K562 (cell line): Measurements from ENCODE around the gene RNF222. TPM values are rescaled to one million over a fixed set of nuclear protein-coding genes. Genes with fewer than 3 reads are reported as not detected.

ENCODE experiments used
- ATAC-seq: fragments of 200-7000 bp; cut with Tn5 transposase; 3 replicates; pipeline ENCODE4 v1.9.1; 2020; ENCODE audit warnings: moderate library complexity
- BruUV-seq: library from RNA; stranded (reverse); fragments of 400-500 nt; replicated peaks from 2 replicates; lab custom pipeline; 2021; lab: Mats Ljungman, UMichigan
- CTCF ChIA-PET: fragments of 300-600 bp; formaldehyde crosslinking; extraction: SDS; loops from one replicate; lab custom pipeline; 2021; ENCODE audit warnings: low intra/inter-chr PET ratio; lab: Yijun Ruan, JAX
- POLR2A ChIA-PET: fragments of 300-600, 350-650 bp; sonication (Branson Sonifier 250); formaldehyde crosslinking; extraction: SDS; loops from one replicate; lab custom pipeline; 2021; ENCODE audit warnings: antibody characterized with exemption, inconsistent platforms; lab: Yijun Ruan, JAX
- DNase-seq, 4 experiments: peaks; one replicate each; pipeline versions ENCODE4 v3.0.0 to v3.0.0-alpha.2; 2011 to 2018; ENCODE audit warnings: low spot score in 3 of 4, mixed read lengths in 3 of 4; ENCODE audit errors: extremely low read depth in 1 of 4
- FAIRE-seq: peaks from 2 replicates; lab custom pipeline; 2011; peaks lifted over from hg19 to GRCh38; lab: Jason Lieb, UNC
- H2AFZ ChIP-seq: 2 replicates; pipeline ENCODE4 v1.6.0; 2011; ENCODE audit warnings: low read depth, low read length, control low read depth, inconsistent platforms
- H3K27ac ChIP-seq: fragments of 200-600 bp; 3 replicates; pipeline ENCODE4 v1.8.0; 2011; ENCODE audit warnings: low read depth, mild to moderate bottlenecking, control low read depth, inconsistent platforms, low read length, moderate library complexity, mixed read lengths; ENCODE audit errors: extremely low read depth
- H3K27me3 ChIP-seq, 2 experiments: fragments of 300-600 bp in 1 of 2; 2 replicates in 1 of 2; 3 replicates in 1 of 2; pipeline versions ENCODE4 v1.6.0 to v1.8.0; 2011; ENCODE audit warnings: inconsistent platforms in 2 of 2, low read length in 2 of 2, mild to moderate bottlenecking in 1 of 2, mixed read lengths in 1 of 2, moderate library complexity in 1 of 2; ENCODE audit not compliant: control insufficient read depth in 2 of 2, insufficient read depth in 2 of 2
- H3K36me3 ChIP-seq: fragments of 300-600 bp; 3 replicates; pipeline ENCODE4 v1.8.0; 2011; ENCODE audit warnings: mild to moderate bottlenecking, low read length, inconsistent platforms; ENCODE audit not compliant: control insufficient read depth, insufficient read depth
- H3K4me1 ChIP-seq, 2 experiments: fragments of 200-600 bp in 1 of 2; replicated peaks in 1 of 2; 2 replicates in 1 of 2; 3 replicates in 1 of 2; pipeline versions ENCODE4 v1.5.1 to v1.8.0; 2011; ENCODE audit warnings: inconsistent platforms in 2 of 2, low read length in 2 of 2, mild to moderate bottlenecking in 1 of 2, mixed read lengths in 1 of 2, moderate library complexity in 1 of 2; ENCODE audit not compliant: control insufficient read depth in 2 of 2, insufficient read depth in 2 of 2
- H3K4me2 ChIP-seq: 2 replicates; pipeline ENCODE4 v1.6.1; 2011; ENCODE audit warnings: low read length, control low read depth, inconsistent platforms, mixed read lengths; ENCODE audit not compliant: insufficient read depth
- H3K4me3 ChIP-seq: fragments of 200-600 bp; sonication (generic), shearing (Covaris generic); 2 replicates; pipeline ENCODE4 v1.5.1; 2016; ENCODE audit warnings: control low read depth, inconsistent platforms
- H3K79me2 ChIP-seq: fragments of 200-600 bp; 3 replicates; pipeline ENCODE4 v1.8.0; 2011; ENCODE audit warnings: low read length, inconsistent platforms; ENCODE audit not compliant: control insufficient read depth, insufficient read depth
- H3K9ac ChIP-seq, 2 experiments: 2 replicates each; pipeline versions ENCODE4 v1.6.0 to v1.6.1; 2011; ENCODE audit warnings: low read depth in 2 of 2, low read length in 2 of 2, control low read depth in 1 of 2, inconsistent platforms in 1 of 2, mild to moderate bottlenecking in 1 of 2, mixed read lengths in 1 of 2; ENCODE audit not compliant: insufficient read depth in 1 of 2
- H3K9me1 ChIP-seq: one replicate; pipeline ENCODE4 v1.6.0; 2011; ENCODE audit warnings: inconsistent platforms, mild to moderate bottlenecking, low read length, moderate library complexity; ENCODE audit not compliant: control insufficient read depth, insufficient read depth
- H3K9me3 ChIP-seq: replicated peaks from 2 replicates; pipeline ENCODE4 v1.5.1; 2011; ENCODE audit warnings: low read depth, low read length, inconsistent platforms; ENCODE audit not compliant: control insufficient read depth, insufficient read depth
- H4K20me1 ChIP-seq: replicated peaks from 2 replicates; pipeline ENCODE4 v1.6.1; 2011; ENCODE audit warnings: low read length, inconsistent platforms, mixed read lengths; ENCODE audit not compliant: control insufficient read depth, insufficient read depth
- CHD4 ChIP-seq: fragments of 200-600 bp; sonication (generic); IDR thresholded peaks from 3 replicates; pipeline ENCODE4 v1.6.1; 2012; ENCODE audit warnings: low read depth, mild to moderate bottlenecking, mixed read lengths, low read length, inconsistent platforms; ENCODE audit not compliant: insufficient read depth, insufficient replicate concordance, poor library complexity, severe bottlenecking
- WGBS: fragments of 100-300 bp; shearing (Covaris generic); methylation state at CpG from one replicate; pipeline ENCODE4 v1.1.6; 2016; ENCODE audit warnings: low coverage, mixed read lengths; ENCODE audit not compliant: insufficient coverage; ENCODE audit errors: missing lambda C conversion rate; 5-methylcytosine and 5-hydroxymethylcytosine counted together
- in situ Hi-C: fragments of 300-500 bp; cut with MboI; formaldehyde crosslinking; loops from 4 replicates; pipeline ENCODE4 v1.15.0; 2018; ENCODE audit warnings: inconsistent platforms, mixed read lengths
- intact Hi-C: fragments of 100-400 bp; cut with micrococcal nuclease; formaldehyde crosslinking; loops from 2 replicates; pipeline ENCODE4 v1.14.2; 2022
- polyA plus RNA-seq, 8 experiments: library from polyadenylated mRNA; depleted of rRNA in 4 of 8; stranded (reverse) in 5 of 8; unstranded in 3 of 8; fragments of >200 nt; fragmentation: Nextera tagmentation in 2 of 8; fragmentation: Illumina TruSeq in 1 of 8; extraction: Ambion mirVana in 2 of 8; extraction: Trizol in 1 of 8; gene quantifications; 2 replicates each; pipeline versions ENCODE4 v1.2.1 to v1.2.3, GENCODE V29; 2011 to 2014; ENCODE audit warnings: inconsistent platforms in 1 of 8, missing spikeins in 1 of 8
- total RNA-seq, 7 experiments: library from RNA; depleted of rRNA in 6 of 7; stranded (reverse); fragments of >200 nt in 6 of 7; fragmentation: Illumina TruSeq in 2 of 7; extraction: Trizol in 2 of 7; gene quantifications; 2 replicates each; pipeline versions ENCODE4 v1.2.1 to v1.2.3, GENCODE V29; 2011 to 2021; ENCODE audit warnings: low replicate concordance in 1 of 7
- TF ChIP-seq, protein P1 (sequence below): fragments of 450-650 bp; formaldehyde crosslinking; IDR thresholded peaks from 2 replicates; pipeline ENCODE4 v1.4.0; 2020; ENCODE audit warnings: mild to moderate bottlenecking, mixed read lengths
- TF ChIP-seq, protein P2 (sequence below): fragments of 250-450 bp; sonication (Bioruptor Pico); IDR thresholded peaks from 2 replicates; pipeline ENCODE4 v1.4.0; 2020; ENCODE audit warnings: mild to moderate bottlenecking
- TF ChIP-seq, protein P3 (sequence below): fragments of 450-650 bp; formaldehyde crosslinking; IDR thresholded peaks from 2 replicates; pipeline ENCODE4 v1.4.0; 2022; ENCODE audit warnings: missing genetic modification characterization
- TF ChIP-seq, protein P4 (sequence below): fragments of 250-450 bp; sonication (Bioruptor Pico); IDR thresholded peaks from 2 replicates; pipeline ENCODE4 v1.8.0; 2022; ENCODE audit warnings: inconsistent platforms

Gene RNF222
- total and polyA plus RNA-seq, 9 of the 15 experiments (the other 6 are each of a cell fraction or from before 2014, with no cell fraction given): not detected

DNA sequence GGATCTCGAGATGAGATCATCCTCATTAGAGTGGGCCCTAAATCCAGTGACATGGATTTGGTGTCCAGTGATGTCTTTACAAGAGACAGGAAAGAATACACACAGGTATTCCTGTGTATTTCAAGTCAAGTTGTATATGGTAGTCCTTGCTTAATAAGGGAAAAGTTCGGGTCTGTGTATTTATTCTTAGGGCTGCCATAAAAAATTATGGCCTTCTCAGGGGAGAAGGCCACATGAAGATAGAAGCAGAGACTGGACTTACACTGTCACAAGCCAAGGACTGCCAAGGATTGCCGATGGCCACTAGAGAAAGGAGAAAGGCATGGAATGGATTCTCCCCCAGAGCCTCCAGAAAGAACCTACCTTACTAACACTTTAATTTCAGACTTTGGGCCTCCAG, 29.4 kb downstream of the RNF222 start:
- H3K9ac ChIP-seq: no peak overlapping the region
- WGBS: 31% methylated on average over 2 of the region's 3 CpGs
- in situ Hi-C loops: no loop called here
- CTCF ChIA-PET: no interaction called here
- intact Hi-C loops: no loop called here
- DNase-seq (no peak), ATAC-seq (no peak), FAIRE-seq (no peak)
- H3K4me2 ChIP-seq: no peak overlapping the region
- H3K36me3 ChIP-seq: no peaks in the 10 kb centered on the region
- H4K20me1 ChIP-seq: no peaks in the 10 kb centered on the region
- no TSS peak for BruUV-seq
- TF ChIP-seq, protein P1, sequence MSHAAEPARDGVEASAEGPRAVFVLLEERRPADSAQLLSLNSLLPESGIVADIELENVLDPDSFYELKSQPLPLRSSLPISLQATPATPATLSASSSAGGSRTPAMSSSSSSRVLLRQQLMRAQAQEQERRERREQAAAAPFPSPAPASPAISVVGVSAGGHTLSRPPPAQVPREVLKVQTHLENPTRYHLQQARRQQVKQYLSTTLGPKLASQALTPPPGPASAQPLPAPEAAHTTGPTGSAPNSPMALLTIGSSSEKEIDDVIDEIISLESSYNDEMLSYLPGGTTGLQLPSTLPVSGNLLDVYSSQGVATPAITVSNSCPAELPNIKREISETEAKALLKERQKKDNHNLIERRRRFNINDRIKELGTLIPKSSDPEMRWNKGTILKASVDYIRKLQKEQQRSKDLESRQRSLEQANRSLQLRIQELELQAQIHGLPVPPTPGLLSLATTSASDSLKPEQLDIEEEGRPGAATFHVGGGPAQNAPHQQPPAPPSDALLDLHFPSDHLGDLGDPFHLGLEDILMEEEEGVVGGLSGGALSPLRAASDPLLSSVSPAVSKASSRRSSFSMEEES (CRISPR knock-in tag): no peak
- TF ChIP-seq, protein P2, sequence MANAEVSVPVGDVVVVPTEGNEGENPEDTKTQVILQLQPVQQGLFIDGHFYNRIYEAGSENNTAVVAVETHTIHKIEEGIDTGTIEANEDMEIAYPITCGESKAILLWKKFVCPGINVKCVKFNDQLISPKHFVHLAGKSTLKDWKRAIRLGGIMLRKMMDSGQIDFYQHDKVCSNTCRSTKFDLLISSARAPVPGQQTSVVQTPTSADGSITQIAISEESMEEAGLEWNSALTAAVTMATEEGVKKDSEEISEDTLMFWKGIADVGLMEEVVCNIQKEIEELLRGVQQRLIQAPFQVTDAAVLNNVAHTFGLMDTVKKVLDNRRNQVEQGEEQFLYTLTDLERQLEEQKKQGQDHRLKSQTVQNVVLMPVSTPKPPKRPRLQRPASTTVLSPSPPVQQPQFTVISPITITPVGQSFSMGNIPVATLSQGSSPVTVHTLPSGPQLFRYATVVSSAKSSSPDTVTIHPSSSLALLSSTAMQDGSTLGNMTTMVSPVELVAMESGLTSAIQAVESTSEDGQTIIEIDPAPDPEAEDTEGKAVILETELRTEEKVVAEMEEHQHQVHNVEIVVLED (CRISPR knock-in tag): no peak
- no peak for TF ChIP-seq CHD4
- TF ChIP-seq, protein P3, sequence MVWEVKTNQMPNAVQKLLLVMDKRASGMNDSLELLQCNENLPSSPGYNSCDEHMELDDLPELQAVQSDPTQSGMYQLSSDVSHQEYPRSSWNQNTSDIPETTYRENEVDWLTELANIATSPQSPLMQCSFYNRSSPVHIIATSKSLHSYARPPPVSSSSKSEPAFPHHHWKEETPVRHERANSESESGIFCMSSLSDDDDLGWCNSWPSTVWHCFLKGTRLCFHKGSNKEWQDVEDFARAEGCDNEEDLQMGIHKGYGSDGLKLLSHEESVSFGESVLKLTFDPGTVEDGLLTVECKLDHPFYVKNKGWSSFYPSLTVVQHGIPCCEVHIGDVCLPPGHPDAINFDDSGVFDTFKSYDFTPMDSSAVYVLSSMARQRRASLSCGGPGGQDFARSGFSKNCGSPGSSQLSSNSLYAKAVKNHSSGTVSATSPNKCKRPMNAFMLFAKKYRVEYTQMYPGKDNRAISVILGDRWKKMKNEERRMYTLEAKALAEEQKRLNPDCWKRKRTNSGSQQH (CRISPR knock-in tag): no peak
- TF ChIP-seq, protein P4, sequence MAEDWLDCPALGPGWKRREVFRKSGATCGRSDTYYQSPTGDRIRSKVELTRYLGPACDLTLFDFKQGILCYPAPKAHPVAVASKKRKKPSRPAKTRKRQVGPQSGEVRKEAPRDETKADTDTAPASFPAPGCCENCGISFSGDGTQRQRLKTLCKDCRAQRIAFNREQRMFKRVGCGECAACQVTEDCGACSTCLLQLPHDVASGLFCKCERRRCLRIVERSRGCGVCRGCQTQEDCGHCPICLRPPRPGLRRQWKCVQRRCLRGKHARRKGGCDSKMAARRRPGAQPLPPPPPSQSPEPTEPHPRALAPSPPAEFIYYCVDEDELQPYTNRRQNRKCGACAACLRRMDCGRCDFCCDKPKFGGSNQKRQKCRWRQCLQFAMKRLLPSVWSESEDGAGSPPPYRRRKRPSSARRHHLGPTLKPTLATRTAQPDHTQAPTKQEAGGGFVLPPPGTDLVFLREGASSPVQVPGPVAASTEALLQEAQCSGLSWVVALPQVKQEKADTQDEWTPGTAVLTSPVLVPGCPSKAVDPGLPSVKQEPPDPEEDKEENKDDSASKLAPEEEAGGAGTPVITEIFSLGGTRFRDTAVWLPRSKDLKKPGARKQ (CRISPR knock-in tag): no peak
- no peak overlapping the region for H3K27ac ChIP-seq
- H3K9me1 ChIP-seq: no peaks in the 10 kb centered on the region
- H2AFZ ChIP-seq: no peak overlapping the region
- no peaks in the 10 kb centered on the region for H3K9me3 ChIP-seq
- peaks cover 0 to 14% of the 10 kb centered on the region in 2 experiments; a peak in 3 of 5 replicates for H3K4me1 ChIP-seq
- H3K79me2 ChIP-seq: no peaks in the 10 kb centered on the region
- no peaks in the 10 kb centered on the region for H3K27me3 ChIP-seq
- no peak overlapping the region for H3K4me3 ChIP-seq
- POLR2A ChIA-PET: no interaction called here
